SK-N-SH treated with all-trans-retinoic acid at 6 μM for 48 hours (cell line): ENCODE results near the gene CARD14.

Experiments used
- ARNTL ChIP-seq: fragments of 450-650 bp; formaldehyde crosslinking; IDR thresholded peaks from 2 replicates; pipeline ENCODE4 v1.5.0; 2020; ENCODE audit warnings: low read depth, mild to moderate bottlenecking, moderate library complexity, borderline replicate concordance
- CSDC2 ChIP-seq: fragments of 250-450 bp; sonication (Bioruptor Pico); IDR thresholded peaks from 2 replicates; pipeline ENCODE4 v1.5.0; 2020; ENCODE audit warnings: mild to moderate bottlenecking, moderate library complexity
- ESRRG ChIP-seq: fragments of 250-450 bp; sonication (Bioruptor Pico); IDR thresholded peaks from 2 replicates; pipeline ENCODE4 v1.6.1; 2021; ENCODE audit warnings: mild to moderate bottlenecking
- GLIS3 ChIP-seq: fragments of 250-450 bp; sonication (Bioruptor Pico); IDR thresholded peaks from 2 replicates; pipeline ENCODE4 v1.5.0; 2020; ENCODE audit warnings: mild to moderate bottlenecking, moderate library complexity
- PPARA ChIP-seq: fragments of 250-450 bp; sonication (Bioruptor Pico); IDR thresholded peaks from 2 replicates; pipeline ENCODE4 v1.5.0; 2020; ENCODE audit warnings: mild to moderate bottlenecking, borderline replicate concordance
- RARB ChIP-seq: fragments of 250-450 bp; sonication (Bioruptor Pico); IDR thresholded peaks from 2 replicates; pipeline ENCODE4 v1.8.0; 2021; ENCODE audit warnings: mild to moderate bottlenecking, moderate library complexity
- TCF4 ChIP-seq: fragments of 250-450 bp; sonication (Bioruptor Pico); IDR thresholded peaks from 2 replicates; pipeline ENCODE4 v1.8.0; 2021; ENCODE audit warnings: mild to moderate bottlenecking, moderate library complexity, borderline replicate concordance
- ZFP3 ChIP-seq: fragments of 250-450 bp; sonication (Bioruptor Pico); IDR thresholded peaks from 2 replicates; pipeline ENCODE4 v1.5.0; 2020; ENCODE audit warnings: mild to moderate bottlenecking, moderate library complexity
- ZNF565 ChIP-seq: fragments of 450-650 bp; formaldehyde crosslinking; conservative IDR thresholded peaks from 2 replicates; pipeline ENCODE4 v1.5.0; 2020; ENCODE audit warnings: low read depth, mild to moderate bottlenecking, moderate library complexity
- TF ChIP-seq, protein P1 (sequence below): fragments of 250-450 bp; sonication (Bioruptor Pico); IDR thresholded peaks from 2 replicates; pipeline ENCODE4 v1.8.0; 2021; ENCODE audit warnings: low read depth, mild to moderate bottlenecking, moderate library complexity, borderline replicate concordance
- TF ChIP-seq, protein P2 (sequence below): fragments of 250-450 bp; sonication (Bioruptor Pico); IDR thresholded peaks from 2 replicates; pipeline ENCODE4 v1.8.0; 2020; ENCODE audit warnings: mild to moderate bottlenecking, moderate library complexity, borderline replicate concordance
- TF ChIP-seq, protein P3 (sequence below): fragments of 250-450 bp; sonication (Bioruptor Pico); IDR thresholded peaks from 2 replicates; pipeline ENCODE4 v1.5.1; 2020; ENCODE audit warnings: low read depth, mild to moderate bottlenecking, moderate library complexity

DNA sequence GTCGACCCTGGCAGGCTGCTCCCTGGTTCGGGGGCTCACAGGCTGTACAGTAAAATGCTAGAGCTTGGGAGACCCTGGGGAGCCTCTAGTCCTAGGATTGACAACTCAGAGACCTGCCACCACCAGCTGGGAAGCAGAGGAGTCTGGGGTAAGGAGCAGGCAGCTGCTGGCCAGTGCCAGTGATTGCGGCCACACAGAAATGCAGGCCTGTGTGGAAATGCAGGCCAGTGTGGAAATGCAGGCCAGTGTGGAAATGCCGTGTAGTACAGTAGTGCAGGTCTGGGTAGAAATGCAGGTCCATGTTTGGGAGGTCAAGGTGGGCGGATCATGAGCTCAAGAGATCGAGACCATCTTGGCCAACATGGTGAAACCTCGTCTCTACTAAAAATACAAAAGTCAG is 26.8 kb downstream of the CARD14 start:
- TF ChIP-seq TCF4 (CRISPR knock-in tag): no peak
- TF ChIP-seq, protein P1, sequence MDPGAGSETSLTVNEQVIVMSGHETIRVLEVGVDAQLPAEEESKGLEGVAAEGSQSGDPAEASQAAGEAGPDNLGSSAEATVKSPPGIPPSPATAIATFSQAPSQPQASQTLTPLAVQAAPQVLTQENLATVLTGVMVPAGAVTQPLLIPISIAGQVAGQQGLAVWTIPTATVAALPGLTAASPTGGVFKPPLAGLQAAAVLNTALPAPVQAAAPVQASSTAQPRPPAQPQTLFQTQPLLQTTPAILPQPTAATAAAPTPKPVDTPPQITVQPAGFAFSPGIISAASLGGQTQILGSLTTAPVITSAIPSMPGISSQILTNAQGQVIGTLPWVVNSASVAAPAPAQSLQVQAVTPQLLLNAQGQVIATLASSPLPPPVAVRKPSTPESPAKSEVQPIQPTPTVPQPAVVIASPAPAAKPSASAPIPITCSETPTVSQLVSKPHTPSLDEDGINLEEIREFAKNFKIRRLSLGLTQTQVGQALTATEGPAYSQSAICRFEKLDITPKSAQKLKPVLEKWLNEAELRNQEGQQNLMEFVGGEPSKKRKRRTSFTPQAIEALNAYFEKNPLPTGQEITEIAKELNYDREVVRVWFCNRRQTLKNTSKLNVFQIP (CRISPR knock-in tag): no peak
- no peak for TF ChIP-seq GLIS3 (CRISPR knock-in tag)
- TF ChIP-seq ARNTL (CRISPR knock-in tag): no peak
- TF ChIP-seq ZFP3 (CRISPR knock-in tag): no peak
- TF ChIP-seq, protein P2, sequence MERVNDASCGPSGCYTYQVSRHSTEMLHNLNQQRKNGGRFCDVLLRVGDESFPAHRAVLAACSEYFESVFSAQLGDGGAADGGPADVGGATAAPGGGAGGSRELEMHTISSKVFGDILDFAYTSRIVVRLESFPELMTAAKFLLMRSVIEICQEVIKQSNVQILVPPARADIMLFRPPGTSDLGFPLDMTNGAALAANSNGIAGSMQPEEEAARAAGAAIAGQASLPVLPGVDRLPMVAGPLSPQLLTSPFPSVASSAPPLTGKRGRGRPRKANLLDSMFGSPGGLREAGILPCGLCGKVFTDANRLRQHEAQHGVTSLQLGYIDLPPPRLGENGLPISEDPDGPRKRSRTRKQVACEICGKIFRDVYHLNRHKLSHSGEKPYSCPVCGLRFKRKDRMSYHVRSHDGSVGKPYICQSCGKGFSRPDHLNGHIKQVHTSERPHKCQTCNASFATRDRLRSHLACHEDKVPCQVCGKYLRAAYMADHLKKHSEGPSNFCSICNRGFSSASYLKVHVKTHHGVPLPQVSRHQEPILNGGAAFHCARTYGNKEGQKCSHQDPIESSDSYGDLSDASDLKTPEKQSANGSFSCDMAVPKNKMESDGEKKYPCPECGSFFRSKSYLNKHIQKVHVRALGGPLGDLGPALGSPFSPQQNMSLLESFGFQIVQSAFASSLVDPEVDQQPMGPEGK: no peak
- TF ChIP-seq, protein P3, sequence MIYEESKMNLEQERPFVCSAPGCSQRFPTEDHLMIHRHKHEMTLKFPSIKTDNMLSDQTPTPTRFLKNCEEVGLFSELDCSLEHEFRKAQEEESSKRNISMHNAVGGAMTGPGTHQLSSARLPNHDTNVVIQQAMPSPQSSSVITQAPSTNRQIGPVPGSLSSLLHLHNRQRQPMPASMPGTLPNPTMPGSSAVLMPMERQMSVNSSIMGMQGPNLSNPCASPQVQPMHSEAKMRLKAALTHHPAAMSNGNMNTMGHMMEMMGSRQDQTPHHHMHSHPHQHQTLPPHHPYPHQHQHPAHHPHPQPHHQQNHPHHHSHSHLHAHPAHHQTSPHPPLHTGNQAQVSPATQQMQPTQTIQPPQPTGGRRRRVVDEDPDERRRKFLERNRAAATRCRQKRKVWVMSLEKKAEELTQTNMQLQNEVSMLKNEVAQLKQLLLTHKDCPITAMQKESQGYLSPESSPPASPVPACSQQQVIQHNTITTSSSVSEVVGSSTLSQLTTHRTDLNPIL (CRISPR knock-in tag): no peak
- TF ChIP-seq ZNF565 (CRISPR knock-in tag): no peak
- TF ChIP-seq PPARA: no peak
- no peak for TF ChIP-seq CSDC2 (CRISPR knock-in tag)
- TF ChIP-seq RARB (CRISPR knock-in tag): no peak
- TF ChIP-seq ESRRG: no peak
